GM19324 (cell line): ENCODE data around the gene H6PD.

Experiments
- ATAC-seq: cut with Tn5 transposase; IDR thresholded peaks from one replicate; pipeline ENCODE4 v1.9.1; 2021; ENCODE audit warnings: mild to moderate bottlenecking, moderate library complexity; ENCODE audit not compliant: unreplicated experiment, low FRiP score

The H6PD gene

DNA sequence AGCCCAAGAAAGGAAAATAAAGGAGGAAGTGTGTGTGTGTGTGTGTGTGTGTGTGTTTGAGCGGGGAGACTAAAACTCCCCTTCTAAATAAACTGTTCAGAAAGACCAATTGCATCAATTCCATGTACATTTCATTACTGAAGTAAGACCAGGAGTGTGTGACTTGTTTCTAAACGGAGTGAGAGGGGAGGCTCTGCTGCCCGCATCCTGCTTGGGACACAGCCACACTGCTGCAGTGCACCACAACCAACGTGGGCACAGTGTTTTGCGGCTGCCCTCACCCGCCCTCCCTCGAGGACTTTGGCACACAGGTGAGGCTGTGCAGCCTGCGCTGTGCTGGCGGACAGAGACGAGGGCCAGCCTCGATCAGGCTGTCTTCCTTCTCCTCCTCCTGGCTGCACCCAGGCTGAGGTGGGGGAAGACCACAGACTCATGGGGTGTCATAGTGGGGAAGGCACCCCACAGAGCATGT, 31.0 kb upstream of the H6PD start:
- ATAC-seq: no peak

DNA sequence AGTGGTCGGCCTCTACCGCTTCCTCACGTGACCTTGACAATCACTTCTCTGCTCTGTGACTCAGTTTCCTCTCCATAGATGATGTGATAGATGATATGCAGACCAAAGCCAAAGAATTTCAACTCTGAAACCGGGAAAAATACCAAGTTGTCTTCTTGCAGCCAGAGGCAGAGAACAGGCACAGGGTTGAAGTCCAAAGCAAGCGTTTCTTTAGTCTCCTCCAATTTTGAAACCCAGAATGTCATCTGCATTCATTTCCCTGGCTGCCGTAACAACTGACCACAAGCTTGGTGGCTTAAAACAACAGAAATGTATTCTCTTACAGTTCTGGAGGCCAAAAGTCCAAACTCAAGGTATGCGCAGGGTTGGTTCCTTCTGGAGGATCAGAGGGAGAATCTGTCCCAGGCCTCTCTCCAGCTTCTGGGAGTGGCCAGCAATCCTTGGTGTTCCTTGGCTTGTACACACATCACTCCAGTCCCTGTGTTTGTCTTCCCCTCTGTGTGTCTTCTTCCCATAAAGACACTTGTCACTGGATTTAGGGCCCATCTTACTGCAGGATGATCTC, 30.3 kb upstream of the H6PD start:
- ATAC-seq: no peak

DNA sequence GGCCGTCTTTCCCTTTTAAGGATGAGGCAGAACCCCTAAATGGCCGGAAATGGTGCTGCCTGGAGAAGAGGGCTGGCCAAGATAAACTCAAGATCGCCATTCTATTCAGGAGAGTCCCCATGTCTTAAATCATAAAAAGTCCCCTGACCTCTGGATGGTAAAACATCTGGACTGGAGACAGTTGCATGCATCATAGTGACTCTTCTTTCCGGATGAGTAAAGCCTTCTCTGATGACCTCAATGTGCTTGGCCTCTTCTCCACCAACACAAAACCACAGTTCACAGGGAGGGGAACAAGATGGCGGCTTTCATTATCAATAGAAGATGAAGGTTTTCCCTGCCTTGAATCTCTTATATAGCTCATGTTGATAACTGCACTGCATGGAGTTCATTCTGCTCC, 27.5 kb upstream of the H6PD start:
- no peak for ATAC-seq

DNA sequence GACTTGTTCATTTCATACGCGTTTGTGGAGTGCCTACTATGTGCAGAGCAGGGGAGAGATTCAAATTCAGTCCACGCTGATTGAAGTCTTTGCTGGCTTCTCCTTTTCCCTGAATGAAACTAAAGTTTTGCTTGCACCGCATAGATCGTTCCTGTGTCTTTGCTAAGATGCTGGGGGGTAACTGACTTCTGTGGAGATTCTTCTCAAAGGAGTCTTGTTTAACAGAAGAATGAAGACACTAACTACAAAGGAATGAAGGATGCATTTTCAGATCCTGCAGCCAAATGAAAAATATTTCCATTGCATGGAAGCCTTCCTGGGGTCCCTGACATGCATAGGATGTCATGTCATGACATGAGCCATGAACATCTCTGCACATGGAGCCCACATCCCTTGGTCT, 26.9 kb upstream of the H6PD start:
- no peak for ATAC-seq

DNA sequence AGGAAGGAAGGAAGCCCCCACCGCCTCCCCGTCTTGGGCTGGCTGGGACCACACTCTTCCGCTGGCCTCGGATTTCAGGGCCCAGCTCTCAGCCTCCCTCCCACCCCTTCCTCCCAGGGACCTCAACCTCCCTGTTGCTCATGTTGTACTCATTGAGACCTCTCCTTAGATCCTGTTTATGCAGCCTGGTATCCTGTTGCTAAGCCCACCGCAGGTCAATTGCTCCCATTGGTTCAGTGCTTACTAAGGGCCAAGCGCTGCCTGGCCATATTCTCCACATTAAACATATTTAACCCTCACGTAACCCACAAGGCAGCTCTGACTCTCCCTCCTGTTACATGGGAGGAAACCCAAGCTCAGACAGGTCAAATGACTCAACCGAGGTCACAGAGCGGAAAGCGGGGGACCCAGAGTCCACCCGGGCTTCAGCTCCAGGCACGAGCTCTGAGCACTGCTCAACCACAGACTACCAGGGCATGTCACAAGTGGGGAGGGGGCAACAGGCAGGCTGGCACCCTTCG, 23.2 kb upstream of the H6PD start:
- no peak for ATAC-seq

DNA sequence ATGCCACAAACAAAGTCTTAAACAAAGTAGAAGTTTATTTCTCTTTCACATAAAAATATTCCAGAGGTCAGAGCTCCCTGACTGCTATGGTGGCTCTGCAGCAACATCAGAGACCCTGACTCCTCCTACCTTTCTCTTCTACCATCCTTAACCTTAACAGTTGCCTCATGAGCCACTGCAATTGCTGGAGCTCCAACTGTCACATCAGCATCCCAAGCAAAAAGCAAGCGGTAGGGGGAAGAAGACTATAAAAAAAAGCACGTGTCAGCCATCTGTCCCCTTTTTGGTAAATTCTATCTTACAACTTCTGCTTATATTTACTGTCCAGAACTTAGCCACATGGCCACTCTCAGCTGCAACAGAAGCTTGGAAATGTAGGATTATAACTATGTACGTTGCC, 21.8 kb upstream of the H6PD start:
- ATAC-seq: no peak

DNA sequence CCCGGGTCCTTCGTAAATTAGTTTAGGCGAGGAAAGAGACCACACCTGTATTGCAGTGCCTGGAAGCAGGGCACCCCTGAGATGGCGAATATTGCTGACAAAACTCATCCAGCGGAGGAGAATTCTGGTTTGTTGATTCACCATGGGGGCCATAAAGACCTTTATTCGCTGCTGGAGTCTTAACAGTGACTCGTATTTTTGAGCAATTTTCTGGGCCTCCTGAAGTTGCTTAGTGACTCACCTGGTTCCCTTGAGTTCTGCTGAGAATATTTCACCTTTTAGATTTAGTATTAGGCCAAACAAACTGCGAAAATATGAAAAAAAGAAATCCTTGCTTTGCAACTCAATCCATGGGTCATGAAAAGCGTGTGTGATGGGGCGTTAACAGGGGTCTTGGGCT, 20.6 kb upstream of the H6PD start:
- ATAC-seq: no peak

DNA sequence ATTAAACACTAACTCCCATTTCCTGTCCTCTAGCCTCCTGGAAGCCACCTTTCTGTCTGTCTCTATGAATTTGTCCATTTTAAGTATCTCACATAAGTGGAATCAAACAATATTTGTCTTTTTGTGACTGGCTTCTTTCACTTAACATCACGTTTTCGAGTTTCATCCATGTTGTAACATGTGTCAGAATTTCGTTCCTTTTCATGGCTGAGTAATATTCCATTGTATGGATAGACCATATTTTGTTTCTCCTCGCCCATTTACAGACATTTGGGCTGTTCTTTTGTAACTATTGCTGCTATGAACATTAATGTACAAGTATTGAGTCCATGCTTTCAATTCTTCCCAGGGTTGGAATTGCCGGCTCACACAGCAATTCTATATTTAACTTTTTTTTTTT, 15.7 kb upstream of the H6PD start:
- no peak for ATAC-seq

DNA sequence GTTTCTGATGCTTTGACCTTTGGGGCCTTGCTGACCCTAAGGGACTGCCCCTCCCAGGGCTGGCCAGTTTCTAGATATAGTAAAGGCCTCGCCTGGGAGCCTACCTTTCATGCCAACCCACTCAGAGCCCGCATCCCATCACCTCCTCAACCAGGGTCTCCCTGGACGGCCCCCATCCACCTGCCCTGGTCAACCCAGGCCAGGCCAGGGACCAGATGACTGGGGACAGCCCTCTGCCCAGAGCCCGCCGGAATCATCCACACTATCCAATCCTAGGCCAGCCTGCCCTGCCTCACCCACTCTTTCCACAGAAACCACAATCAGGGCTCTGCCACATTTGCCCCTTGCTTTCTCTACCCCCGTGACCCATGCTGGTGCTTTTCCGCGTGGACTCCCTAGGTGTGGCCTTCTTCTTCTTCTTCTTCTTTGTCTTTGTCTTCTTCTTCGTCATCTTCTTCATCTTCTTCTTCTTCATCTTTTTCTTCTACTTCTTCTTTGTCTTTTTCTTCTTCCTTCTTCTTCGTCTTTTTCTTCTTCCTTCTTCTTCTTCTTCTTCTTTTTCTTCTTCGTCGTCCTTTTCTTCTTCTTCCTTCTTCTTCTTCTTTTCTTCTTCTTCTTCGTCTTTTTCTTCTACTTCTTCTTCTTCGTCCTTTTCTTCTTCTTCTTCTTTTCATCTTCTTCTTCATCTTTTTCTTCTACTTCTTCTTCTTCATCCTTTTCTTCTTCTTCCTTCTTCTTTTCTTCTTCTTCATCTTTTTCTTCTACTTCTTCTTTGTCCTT, 11.5 kb upstream of the H6PD start:
- ATAC-seq: no peak

DNA sequence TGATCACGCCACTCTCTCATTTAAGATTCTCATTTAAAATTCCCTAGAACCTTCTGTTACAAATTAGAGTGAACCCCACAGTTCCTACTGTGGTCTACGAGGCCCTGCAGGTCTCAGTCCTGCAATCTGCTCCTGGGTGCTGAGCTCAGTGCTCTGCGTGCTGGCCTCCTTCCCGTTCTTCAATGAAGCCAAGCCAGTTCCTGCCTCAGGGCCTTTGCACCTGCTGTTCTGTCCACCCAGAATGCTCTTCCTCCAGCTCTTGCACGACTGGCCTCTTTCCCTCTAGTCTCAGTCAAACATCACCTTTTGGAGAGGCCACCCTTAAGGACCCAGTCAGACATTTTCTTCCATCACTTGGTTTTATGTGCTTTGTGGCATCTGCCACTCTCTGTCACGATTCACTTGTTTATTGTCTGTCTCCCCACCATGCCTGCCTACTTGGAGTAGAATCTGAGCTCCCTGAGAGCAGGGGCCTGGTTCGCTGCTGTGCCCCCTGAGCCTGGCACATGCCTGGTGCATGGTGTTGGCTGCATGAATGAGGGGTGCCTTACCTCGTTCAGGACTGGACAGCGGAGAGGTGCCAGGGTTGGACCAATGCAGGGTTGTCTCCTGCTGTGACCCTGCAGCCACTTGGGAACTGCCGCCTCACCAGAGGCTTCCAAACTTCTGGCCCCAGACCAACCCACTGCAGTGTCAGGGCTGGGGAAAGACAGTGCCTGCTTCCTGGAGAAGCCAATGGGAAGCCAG, 9.7 kb upstream of the H6PD start:
- no peak for ATAC-seq

DNA sequence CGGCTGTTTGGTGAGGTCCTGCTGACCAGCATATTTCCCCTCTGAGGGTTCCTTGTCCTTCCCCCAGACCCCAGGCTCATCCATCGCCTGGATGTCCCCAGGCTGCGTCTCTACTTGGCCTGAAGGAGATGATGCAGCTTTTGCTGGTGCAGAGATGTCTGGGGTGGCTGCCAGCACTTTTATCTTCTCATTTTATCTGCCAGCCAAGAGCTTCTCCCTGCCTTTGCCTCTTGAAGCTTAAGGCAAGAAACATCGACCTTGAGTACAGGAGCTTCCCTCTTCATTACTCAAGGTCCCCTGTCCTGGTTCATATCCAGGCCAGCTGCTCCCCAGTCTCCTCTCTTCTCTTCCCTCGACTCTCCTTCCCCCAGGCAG, 9.2 kb upstream of the H6PD start:
- no peak for ATAC-seq

DNA sequence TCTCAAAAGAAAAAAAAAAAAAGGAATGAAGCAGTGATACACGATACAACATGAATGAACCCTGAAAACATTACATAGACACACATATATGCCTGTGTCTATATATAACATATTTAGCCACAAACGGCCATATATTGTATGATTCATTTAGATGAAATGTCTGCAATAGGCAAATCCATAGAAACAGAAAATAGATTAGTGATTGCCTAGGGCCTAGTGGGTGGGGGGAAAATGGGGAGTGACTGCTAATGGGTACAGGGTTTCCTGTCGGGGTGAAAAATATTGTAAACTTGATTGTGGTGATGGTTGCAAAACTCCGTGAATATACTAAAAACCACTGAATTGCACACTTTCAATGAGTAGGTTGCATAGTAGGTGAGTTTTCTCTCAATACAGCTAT, 6.0 kb upstream of the H6PD start:
- no peak for ATAC-seq

DNA sequence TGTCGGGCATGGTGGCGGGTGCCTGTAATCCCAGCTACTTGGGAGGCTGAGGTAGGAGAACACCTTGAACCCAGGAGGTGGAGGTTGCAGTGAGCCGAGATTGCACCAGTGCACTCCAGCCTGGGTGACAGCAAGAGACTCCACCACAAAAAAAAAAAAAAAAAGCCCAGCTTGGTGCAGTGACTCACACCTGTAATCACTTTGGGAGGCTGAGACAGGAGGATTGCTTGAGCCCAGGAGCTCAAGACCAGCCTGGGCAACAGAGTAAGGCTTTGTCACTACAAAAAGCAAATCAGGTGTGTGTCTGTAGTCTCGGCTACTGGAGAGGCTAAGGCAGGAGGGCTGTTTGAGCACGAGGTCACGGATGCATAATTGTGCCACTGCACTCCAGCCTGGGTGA, 5.0 kb upstream of the H6PD start:
- no peak for ATAC-seq

DNA sequence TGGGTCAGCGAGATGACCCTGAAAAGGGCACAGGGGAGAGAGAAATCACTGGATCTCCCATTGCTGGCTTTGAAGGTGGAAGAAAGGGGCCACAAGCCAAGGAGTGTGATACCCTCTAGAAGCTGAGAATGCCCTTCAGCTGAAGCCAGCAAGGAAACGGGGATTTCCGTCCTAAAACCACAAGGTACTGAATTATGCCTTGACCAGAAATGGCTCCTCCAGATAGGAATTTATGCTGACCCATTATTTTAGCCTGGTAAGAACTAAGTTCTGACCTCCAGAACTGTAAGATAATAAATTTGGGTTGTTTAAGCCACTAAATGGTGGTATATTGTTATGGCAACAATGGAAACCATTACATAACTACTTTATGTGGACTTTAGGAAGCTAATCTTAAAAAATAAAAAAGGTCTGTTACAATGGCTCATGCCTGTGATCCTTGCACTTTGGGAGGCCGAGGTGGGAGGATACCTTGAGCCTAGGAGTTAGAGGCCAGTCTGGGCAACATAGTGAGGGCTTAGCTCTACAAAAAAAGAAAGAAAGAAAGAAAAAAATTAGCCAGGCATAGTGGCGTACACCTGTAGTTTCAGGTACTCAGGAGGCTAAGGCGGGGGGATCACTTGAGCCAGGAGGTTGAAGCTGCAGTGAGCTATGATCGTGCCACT, 3.6 kb upstream of the H6PD start:
- ATAC-seq: no peak

DNA sequence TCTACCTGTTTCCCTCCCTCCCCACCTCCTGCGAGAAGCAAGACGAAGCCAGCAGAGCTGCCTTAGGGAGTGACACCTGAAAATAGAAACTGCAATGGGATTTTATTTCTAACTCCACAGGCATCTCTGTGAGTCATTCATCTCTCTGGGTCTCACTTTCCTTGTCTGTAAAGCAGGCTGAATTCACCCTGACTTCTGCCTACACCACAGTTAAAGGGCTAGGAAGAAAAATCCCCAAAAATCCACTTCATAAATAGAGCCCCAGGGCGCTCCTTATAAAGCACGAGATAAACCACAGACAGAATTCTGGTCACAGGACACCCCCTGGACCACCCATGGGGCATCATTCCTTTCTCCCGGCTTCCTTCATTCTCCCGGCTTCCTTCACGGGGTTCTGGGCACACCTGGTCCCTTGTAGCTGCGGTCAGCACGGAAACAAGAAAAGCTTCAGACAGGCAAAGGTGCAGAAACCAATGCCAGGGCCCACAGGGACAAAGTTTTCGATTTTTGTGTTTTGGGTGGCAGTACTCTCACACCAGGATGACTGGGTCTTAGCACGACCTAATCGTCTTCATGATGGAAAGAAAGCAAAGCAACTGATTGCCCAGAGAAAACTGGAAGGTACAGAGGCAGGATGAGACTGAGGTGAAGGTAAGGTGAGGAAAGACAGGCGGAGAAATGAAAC, 2.8 kb upstream of the H6PD start:
- no peak for ATAC-seq

DNA sequence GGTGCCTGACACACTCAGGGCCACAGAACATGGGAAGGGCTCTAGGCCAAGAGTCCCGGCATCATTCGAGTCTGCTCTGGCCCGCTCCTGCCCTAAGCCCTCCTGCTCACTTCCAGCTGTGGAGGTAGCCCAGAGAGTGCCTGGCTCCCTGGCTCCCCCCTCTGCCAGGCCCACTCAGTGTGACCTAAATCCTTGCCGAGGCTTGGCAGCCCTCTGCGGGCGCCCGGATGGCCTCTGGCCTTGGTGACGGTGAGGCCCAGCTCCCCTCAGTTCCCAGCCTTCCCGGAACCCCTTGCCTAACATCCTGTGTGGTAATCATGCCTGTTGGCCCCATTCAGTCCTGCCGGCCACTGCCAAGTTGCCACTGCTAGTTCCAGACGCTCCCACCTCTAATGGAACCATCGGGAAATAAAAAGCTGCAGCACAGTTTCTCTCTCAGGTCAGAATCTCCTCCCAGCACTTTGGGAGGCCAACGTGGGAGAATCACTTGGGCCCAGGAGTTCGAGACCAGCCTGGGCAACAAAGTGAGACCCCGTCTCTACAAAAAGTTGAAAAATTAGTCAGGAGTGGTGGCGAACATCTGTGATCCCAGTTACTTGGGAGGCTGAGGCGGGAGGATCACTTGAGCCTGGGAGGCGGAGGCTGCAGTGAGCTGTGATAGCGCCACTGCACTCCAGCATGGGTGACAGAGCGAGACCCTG, 1.2 kb upstream of the H6PD start:
- ATAC-seq: no peak

DNA sequence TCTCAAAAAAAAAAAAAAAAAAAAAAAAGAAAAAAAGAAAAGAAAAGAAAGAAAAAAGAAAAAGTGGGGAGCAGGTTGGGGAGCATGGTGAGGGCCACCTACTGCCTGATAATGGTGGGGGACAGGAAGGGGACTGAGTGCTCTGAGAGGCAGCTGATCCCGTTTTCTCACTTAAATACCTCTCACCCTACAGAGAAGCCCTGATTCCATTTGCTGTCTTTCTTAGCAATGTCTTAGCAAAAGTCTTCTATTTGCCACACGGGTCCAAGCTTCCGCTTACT, 692 bp upstream of the H6PD start:
- ATAC-seq: no peak

DNA sequence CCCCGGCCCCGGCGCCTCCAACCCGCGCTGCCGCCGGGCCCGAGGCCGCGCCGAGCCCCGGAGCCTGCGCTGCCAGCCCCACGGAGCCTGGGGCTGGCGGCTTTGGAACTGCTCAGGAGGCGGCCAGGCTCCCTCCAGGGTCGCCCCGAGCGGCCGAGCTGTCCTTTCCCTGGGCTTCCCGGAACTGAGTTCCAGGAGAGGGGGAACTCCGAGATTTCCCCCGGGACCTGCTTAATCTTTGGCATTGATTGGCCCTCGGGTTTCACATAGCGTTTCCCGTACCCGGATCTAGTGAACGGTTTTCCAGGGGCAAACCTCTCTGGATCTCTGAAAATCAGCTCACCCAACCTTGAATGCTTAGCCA, 504 bp downstream of the H6PD start:
- no peak for ATAC-seq

DNA sequence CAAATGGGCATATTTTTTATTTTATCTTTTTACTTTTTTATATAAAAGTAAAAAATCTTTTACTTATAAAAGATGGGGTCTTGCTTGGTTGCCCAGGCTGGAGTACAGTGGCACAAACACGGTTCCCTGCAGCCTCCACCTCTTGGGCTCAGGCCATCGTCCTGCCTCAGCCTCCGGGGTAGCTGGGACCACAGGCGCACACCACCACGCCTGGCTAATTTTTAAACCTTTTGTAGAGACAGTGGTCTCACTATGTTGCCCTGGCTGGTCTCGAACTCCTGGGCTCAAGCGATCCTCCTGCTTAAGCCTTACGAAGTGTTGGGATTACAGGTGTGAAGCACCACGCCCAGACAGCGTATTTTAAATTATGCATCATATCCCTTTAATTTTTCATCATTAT, 986 bp downstream of the H6PD start:
- no peak for ATAC-seq

DNA sequence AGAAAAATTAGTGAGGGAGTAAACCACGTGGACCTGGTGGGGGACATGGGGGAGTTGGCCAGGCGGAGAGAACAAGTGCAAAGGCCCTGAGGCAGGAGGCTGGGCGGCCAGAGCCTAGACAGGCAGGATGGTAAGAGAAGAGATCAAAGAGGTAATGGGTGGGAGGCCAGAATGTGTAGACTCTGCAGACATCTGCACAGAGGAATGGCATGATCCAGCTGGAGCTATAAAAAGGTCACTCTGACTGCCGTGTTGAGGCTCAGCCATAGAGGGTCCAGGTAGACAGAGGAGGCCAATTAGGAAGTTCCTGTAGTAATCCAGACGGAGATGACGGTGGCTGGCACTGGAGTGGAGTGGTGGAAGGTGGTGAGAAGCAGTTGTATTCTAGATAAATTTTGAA, 3.6 kb downstream of the H6PD start:
- no peak for ATAC-seq
